Measurements from ENCODE around the gene NOXRED1. TPM values are rescaled to one million over a fixed set of nuclear protein-coding genes. Genes with fewer than 3 reads are reported as not detected.
"Not testable (repeated sequence)": the region's sequence is repeated elsewhere in the genome, so short reads cannot be mapped to it uniquely, and the experiment has no call there.

The NOXRED1 gene
- total RNA-seq, 1 donor from 2014 or later, result 0.82 TPM

- H3K4me3 Mint-ChIP-seq (ENCODE audit: unreplicated experiment), result no peak overlapping the region
- peaks cover 39% of the 10 kb centered on the region for H3K36me3 Mint-ChIP-seq (ENCODE audit: low read depth, unreplicated experiment)
- no peak for DNase-seq (ENCODE audit: low read depth)
- peaks cover 46% of the 10 kb centered on the region for H3K36me3 ChIP-seq (ENCODE audit: insufficient read depth, low read length)
- FAIRE-seq, result no peak
- H3K4me3 ChIP-seq (ENCODE audit: insufficient read depth, low read depth, low read length), result no peak overlapping the region
- H3K27ac Mint-ChIP-seq (ENCODE audit: unreplicated experiment), result no peak overlapping the region
- H3K9me3 ChIP-seq (ENCODE audit: insufficient read depth, low read depth, low read length), result no peaks in the 10 kb centered on the region
- no peak overlapping the region for H2AFZ ChIP-seq (ENCODE audit: low read depth, low read length)
- peaks cover 6% of the 10 kb centered on the region for H3K4me1 Mint-ChIP-seq (ENCODE audit: low read depth, unreplicated experiment)
- no peaks in the 10 kb centered on the region for H4K20me1 ChIP-seq (ENCODE audit: insufficient read depth, low read length)
- no peaks in the 10 kb centered on the region for H3K4me1 ChIP-seq (ENCODE audit: insufficient read depth, low read length)
- no peak for TF ChIP-seq EZH2 (IDR thresholded peaks at IDR 0.05; ENCODE audit: insufficient read depth, low read length)
- TF ChIP-seq CTCF (IDR thresholded peaks at IDR 0.05; ENCODE audit: insufficient read depth, low read depth, low read length), result no peak
- peaks cover 12% of the 10 kb centered on the region for H3K9me3 Mint-ChIP-seq (ENCODE audit: unreplicated experiment)
- H3K27me3 Mint-ChIP-seq (ENCODE audit: low read depth, unreplicated experiment), result no peaks in the 10 kb centered on the region
- H3K79me2 ChIP-seq (ENCODE audit: insufficient read depth, low read length), result no peaks in the 10 kb centered on the region
- H3K27me3 ChIP-seq (ENCODE audit: insufficient read depth, low read length), result no peaks in the 10 kb centered on the region
- no peak overlapping the region for H3K27ac ChIP-seq (ENCODE audit: low read depth, low read length)
- no peak overlapping the region for H3K4me2 ChIP-seq (ENCODE audit: low read length)
- H3K9ac ChIP-seq (ENCODE audit: low read length), result no peak overlapping the region
Measured at GRCh38 chr14:77424862-77425261, 1.5 kb upstream of the NOXRED1 start.

- H2AFZ ChIP-seq (ENCODE audit: low read depth, low read length), result no peak overlapping the region
- H3K4me3 ChIP-seq (ENCODE audit: insufficient read depth, low read depth, low read length), result no peak overlapping the region
- H3K9me3 Mint-ChIP-seq (ENCODE audit: unreplicated experiment), result peaks cover 22% of the 10 kb centered on the region
- H3K4me3 Mint-ChIP-seq (ENCODE audit: unreplicated experiment), result no peak overlapping the region
- H3K9ac ChIP-seq (ENCODE audit: low read length), result no peak overlapping the region
- H3K36me3 Mint-ChIP-seq (ENCODE audit: low read depth, unreplicated experiment), result peaks cover 28% of the 10 kb centered on the region
- H3K36me3 ChIP-seq (ENCODE audit: insufficient read depth, low read length), result peaks cover 17% of the 10 kb centered on the region
- H3K4me1 Mint-ChIP-seq (ENCODE audit: low read depth, unreplicated experiment), result peaks cover 6% of the 10 kb centered on the region
- TF ChIP-seq EZH2 (IDR thresholded peaks at IDR 0.05; ENCODE audit: insufficient read depth, low read length), result no peak
- no peak for TF ChIP-seq CTCF (IDR thresholded peaks at IDR 0.05; ENCODE audit: insufficient read depth, low read depth, low read length)
- H3K27me3 Mint-ChIP-seq (ENCODE audit: low read depth, unreplicated experiment), result no peaks in the 10 kb centered on the region
- no peak overlapping the region for H3K27ac ChIP-seq (ENCODE audit: low read depth, low read length)
- H4K20me1 ChIP-seq (ENCODE audit: insufficient read depth, low read length), result no peaks in the 10 kb centered on the region
- no peak for FAIRE-seq
- H3K4me2 ChIP-seq (ENCODE audit: low read length), result no peak overlapping the region
- no peaks in the 10 kb centered on the region for H3K27me3 ChIP-seq (ENCODE audit: insufficient read depth, low read length)
- no peak for DNase-seq (ENCODE audit: low read depth)
- H3K9me3 ChIP-seq (ENCODE audit: insufficient read depth, low read depth, low read length), result no peaks in the 10 kb centered on the region
- H3K4me1 ChIP-seq (ENCODE audit: insufficient read depth, low read length), result no peaks in the 10 kb centered on the region
- no peaks in the 10 kb centered on the region for H3K79me2 ChIP-seq (ENCODE audit: insufficient read depth, low read length)
- no peak overlapping the region for H3K27ac Mint-ChIP-seq (ENCODE audit: unreplicated experiment)
Measured at GRCh38 chr14:77421201-77421600, 2.1 kb downstream of the NOXRED1 start.

- H3K27ac ChIP-seq (ENCODE audit: low read depth, low read length), result no peak overlapping the region
- H3K4me2 ChIP-seq (ENCODE audit: low read length), result no peak overlapping the region
- H3K9me3 ChIP-seq (ENCODE audit: insufficient read depth, low read depth, low read length), result no peaks in the 10 kb centered on the region
- DNase-seq (ENCODE audit: low read depth) (no peak), FAIRE-seq (no peak)
- no peak for TF ChIP-seq CTCF (IDR thresholded peaks at IDR 0.05; ENCODE audit: insufficient read depth, low read depth, low read length)
- TF ChIP-seq EZH2 (IDR thresholded peaks at IDR 0.05; ENCODE audit: insufficient read depth, low read length), result no peak
- H3K79me2 ChIP-seq (ENCODE audit: insufficient read depth, low read length), result no peaks in the 10 kb centered on the region
- H3K4me3 Mint-ChIP-seq (ENCODE audit: unreplicated experiment), result no peak overlapping the region
- H2AFZ ChIP-seq (ENCODE audit: low read depth, low read length), result no peak overlapping the region
- H3K4me3 ChIP-seq (ENCODE audit: insufficient read depth, low read depth, low read length), result no peak overlapping the region
- H3K36me3 Mint-ChIP-seq (ENCODE audit: low read depth, unreplicated experiment), result peaks cover 14% of the 10 kb centered on the region
- no peaks in the 10 kb centered on the region for H4K20me1 ChIP-seq (ENCODE audit: insufficient read depth, low read length)
- H3K4me1 ChIP-seq (ENCODE audit: insufficient read depth, low read length), result no peaks in the 10 kb centered on the region
- H3K27me3 ChIP-seq (ENCODE audit: insufficient read depth, low read length), result no peaks in the 10 kb centered on the region
- no peaks in the 10 kb centered on the region for H3K36me3 ChIP-seq (ENCODE audit: insufficient read depth, low read length)
- peaks cover 3% of the 10 kb centered on the region for H3K4me1 Mint-ChIP-seq (ENCODE audit: low read depth, unreplicated experiment)
- no peak overlapping the region for H3K27ac Mint-ChIP-seq (ENCODE audit: unreplicated experiment)
- H3K27me3 Mint-ChIP-seq (ENCODE audit: low read depth, unreplicated experiment), result no peaks in the 10 kb centered on the region
- peaks cover 17% of the 10 kb centered on the region for H3K9me3 Mint-ChIP-seq (ENCODE audit: unreplicated experiment)
- no peak overlapping the region for H3K9ac ChIP-seq (ENCODE audit: low read length)
Measured at GRCh38 chr14:77416836-77417235, 6.5 kb downstream of the NOXRED1 start.

GRCh38 chr14:77416098-77416497, 7.2 kb downstream of the NOXRED1 start:
- FAIRE-seq; H3K79me2 ChIP-seq (ENCODE audit: insufficient read depth, low read length); H3K27me3 ChIP-seq (ENCODE audit: insufficient read depth, low read length); H3K4me2 ChIP-seq (ENCODE audit: low read length); H3K27ac ChIP-seq (ENCODE audit: low read depth, low read length); H3K4me1 Mint-ChIP-seq (ENCODE audit: low read depth, unreplicated experiment); H3K27ac Mint-ChIP-seq (ENCODE audit: unreplicated experiment); H3K4me3 Mint-ChIP-seq (ENCODE audit: unreplicated experiment); H3K9ac ChIP-seq (ENCODE audit: low read length); H3K27me3 Mint-ChIP-seq (ENCODE audit: low read depth, unreplicated experiment); H3K4me3 ChIP-seq (ENCODE audit: insufficient read depth, low read depth, low read length); H3K36me3 ChIP-seq (ENCODE audit: insufficient read depth, low read length); H3K4me1 ChIP-seq (ENCODE audit: insufficient read depth, low read length); H4K20me1 ChIP-seq (ENCODE audit: insufficient read depth, low read length); H2AFZ ChIP-seq (ENCODE audit: low read depth, low read length); DNase-seq (ENCODE audit: low read depth); H3K9me3 ChIP-seq (ENCODE audit: insufficient read depth, low read depth, low read length): not testable (repeated sequence)
- peaks cover 17% of the 10 kb centered on the region for H3K9me3 Mint-ChIP-seq (ENCODE audit: unreplicated experiment)
- H3K36me3 Mint-ChIP-seq (ENCODE audit: low read depth, unreplicated experiment), result peaks cover 14% of the 10 kb centered on the region
